T-helper 1 cell treated with Interleukin-12 subunit alpha and Interleukin-12 subunit beta and Interleukin-4 antibody, amounts not matched to agents 30 μg/mL and 1 μg/mL, for 36 hours (primary cell): Measurements from ENCODE around the gene AP2A2.

Source experiments
- H3K27ac Mint-ChIP-seq: one replicate; pipeline ENCODE4 v1.8.0; 2021; ENCODE audit warnings: mild to moderate bottlenecking, mixed read lengths
- H3K27me3 Mint-ChIP-seq: one replicate; pipeline ENCODE4 v1.8.0; 2021; ENCODE audit warnings: low read depth, mixed read lengths
- H3K36me3 Mint-ChIP-seq: one replicate; pipeline ENCODE4 v1.8.0; 2021; ENCODE audit warnings: low read depth, mixed read lengths
- H3K4me1 Mint-ChIP-seq: one replicate; pipeline ENCODE4 v1.8.0; 2021; ENCODE audit warnings: low read depth, mixed read lengths
- H3K4me3 Mint-ChIP-seq: one replicate; pipeline ENCODE4 v1.8.0; 2021; ENCODE audit warnings: mild to moderate bottlenecking, moderate library complexity, mixed read lengths
- H3K9me3 Mint-ChIP-seq: one replicate; pipeline ENCODE4 v1.8.0; 2021; ENCODE audit warnings: mixed read lengths

The AP2A2 gene

DNA sequence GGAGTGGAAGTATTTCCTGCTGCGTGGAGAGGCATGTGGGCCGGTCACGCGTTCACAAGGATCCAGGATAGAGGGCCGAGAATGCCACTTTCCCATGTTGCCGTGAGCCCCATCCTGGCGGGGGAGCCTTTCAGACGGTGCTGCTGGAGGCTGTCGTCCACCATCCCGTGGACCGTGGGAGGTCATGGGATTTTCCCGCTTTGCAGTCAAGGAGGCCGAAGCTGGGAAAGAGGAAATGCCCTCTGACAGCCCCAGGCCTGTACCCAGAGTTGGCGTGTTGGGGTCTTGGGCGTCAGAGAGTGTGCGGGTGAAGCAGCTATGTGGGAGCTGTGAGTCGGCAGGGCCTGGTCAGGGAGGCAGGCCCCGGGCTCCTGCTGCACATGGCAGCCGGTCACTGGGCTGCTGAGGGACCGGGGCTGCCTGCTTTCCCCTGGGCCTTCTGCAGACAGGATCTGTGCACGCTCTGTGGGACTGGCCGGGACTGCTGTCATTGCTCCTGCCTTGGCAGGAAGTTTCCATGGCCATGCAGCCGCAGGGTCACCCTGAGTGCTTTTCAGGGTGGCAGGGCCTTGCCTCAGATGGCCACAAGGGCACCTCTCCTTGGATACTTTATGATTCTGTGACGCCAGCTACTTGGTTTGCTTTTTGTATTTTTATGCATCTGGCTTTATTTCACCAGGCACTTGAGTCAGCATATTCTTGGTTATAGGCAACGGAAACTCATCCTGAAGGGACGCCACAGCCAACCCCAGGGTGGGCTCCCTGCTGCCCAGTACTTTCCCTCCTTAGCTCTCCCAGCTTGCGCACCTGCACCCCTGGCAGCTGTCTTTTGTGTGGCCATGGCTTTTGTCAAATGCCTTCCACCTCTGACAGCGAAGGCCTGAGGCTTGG lies 52.4 kb downstream of the AP2A2 start:
- Mint-ChIP-seq H3K27ac (no peak overlapping the region), H3K4me3 (no peak overlapping the region), H3K4me1 (peaks cover 7% of the 10 kb centered on the region), H3K27me3 (no peaks in the 10 kb centered on the region), H3K36me3 (no peaks in the 10 kb centered on the region), H3K9me3 (no peaks in the 10 kb centered on the region)

DNA sequence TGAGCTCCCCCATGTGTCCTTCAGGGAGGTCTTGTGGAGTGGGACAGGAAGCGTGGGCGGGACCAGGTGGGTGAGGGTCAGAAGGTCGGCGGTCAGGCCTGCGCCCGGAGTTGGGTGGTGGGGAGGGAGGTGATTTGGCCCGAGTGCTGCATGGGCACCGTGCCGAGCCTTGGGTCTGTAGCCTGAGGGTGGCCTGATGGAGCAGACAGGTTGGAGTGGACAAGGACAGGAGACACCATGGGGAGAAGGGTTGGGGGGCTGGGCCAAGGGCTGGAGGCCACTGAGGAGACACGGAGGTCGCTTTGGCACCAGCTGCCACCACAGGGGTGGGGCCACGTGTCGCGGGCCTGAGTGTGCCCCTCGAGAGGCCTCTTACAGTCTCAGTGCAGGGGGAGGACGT lies 53.1 kb downstream of the AP2A2 start:
- H3K4me3 Mint-ChIP-seq: no peak overlapping the region
- no peaks in the 10 kb centered on the region for H3K27me3 Mint-ChIP-seq
- no peaks in the 10 kb centered on the region for H3K9me3 Mint-ChIP-seq
- no peak overlapping the region for H3K27ac Mint-ChIP-seq
- H3K4me1 Mint-ChIP-seq: peaks cover 7% of the 10 kb centered on the region
- H3K36me3 Mint-ChIP-seq: no peaks in the 10 kb centered on the region

DNA sequence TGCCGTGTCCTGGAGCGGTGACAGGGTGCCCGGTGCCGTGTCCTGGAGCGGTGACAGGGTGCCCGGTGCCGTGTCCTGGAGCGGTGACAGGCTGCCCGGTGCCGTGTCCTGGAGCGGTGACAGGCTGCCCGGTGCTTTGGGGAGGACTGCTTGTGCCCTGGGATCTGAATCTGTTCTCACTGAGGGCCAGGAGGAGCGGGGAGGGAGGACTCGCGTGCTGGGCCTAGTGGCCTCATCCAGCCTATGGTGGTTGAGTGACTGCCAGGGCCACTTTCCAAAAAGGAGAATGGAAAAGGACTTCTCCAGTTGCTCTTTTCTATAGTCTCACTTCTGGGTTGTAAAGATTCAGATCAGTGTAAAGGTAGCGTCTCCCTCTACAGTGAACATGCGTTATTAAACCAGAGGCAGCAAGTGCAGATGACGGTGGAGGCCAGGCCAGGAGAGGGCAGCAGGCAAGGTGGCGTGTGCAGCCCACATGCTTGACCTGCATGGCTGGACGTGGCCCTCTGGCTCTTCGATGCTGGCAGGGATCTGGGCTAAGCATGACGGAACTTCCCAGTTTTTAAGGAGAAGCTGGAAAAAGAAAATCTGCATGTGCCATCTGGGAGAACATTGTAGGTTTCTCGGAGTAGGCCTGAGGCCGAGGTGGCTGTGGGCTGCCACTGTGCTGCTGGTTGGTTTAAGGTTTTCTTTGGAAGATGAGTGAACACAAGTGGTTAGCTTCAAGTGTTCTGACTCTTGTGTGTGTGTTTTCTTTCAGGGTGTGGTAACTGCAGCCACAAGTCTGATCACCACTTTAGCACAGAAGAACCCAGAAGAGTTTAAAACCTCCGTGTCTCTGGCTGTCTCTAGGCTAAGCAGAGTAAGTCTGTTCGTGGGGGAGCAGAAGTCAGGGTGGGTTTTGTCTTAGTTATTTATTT lies 55.0 kb downstream of the AP2A2 start:
- Mint-ChIP-seq H3K9me3 (no peaks in the 10 kb centered on the region), H3K27me3 (no peaks in the 10 kb centered on the region), H3K4me3 (no peak overlapping the region), H3K36me3 (peaks cover 3% of the 10 kb centered on the region), H3K27ac (no peak overlapping the region), H3K4me1 (peaks cover 6% of the 10 kb centered on the region)

DNA sequence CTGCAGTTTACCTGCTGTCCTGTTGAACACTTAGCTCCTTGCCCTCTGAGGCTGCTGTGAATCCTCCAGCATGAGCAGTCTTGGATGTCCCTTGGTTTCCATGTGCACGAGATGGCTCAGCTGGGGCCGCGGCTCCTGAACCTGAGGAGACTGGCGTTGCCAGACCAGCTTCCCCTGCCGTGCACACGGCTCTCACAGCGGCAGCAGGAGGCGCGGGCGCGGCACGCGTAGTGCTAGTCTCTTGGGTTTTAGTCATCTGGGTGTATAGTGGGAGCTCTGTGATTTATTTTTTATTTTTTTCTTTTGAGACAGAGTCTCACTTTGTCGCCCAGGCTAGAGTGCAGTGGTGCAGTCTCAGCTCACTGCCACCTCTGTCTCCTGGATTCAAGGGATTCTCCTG lies 56.1 kb downstream of the AP2A2 start:
- Mint-ChIP-seq H3K4me1 (no peaks in the 10 kb centered on the region), H3K27me3 (no peaks in the 10 kb centered on the region), H3K27ac (no peak overlapping the region), H3K4me3 (no peak overlapping the region), H3K36me3 (peaks cover 3% of the 10 kb centered on the region), H3K9me3 (no peaks in the 10 kb centered on the region)

DNA sequence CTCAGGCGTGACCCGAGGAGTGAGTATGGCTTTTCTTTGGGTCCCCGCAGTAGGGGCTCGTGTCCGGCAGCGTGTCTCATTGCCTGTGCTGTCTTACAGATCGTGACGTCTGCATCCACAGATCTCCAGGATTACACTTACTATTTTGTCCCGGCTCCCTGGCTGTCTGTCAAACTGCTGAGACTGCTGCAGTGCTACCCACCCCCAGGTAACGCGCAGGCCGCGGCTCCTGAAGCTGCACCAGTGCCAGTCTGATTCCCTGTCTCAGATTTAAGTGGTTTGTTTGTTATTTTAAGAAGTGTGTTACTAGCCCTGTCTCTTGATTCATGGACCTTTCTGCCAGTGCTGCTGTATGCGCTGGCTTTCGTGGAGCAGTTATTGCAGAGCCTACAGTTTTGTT lies 58.9 kb downstream of the AP2A2 start:
- no peak overlapping the region for H3K27ac Mint-ChIP-seq
- no peaks in the 10 kb centered on the region for H3K9me3 Mint-ChIP-seq
- no peaks in the 10 kb centered on the region for H3K4me1 Mint-ChIP-seq
- peaks cover 3% of the 10 kb centered on the region for H3K36me3 Mint-ChIP-seq
- H3K27me3 Mint-ChIP-seq: no peaks in the 10 kb centered on the region
- H3K4me3 Mint-ChIP-seq: no peak overlapping the region

DNA sequence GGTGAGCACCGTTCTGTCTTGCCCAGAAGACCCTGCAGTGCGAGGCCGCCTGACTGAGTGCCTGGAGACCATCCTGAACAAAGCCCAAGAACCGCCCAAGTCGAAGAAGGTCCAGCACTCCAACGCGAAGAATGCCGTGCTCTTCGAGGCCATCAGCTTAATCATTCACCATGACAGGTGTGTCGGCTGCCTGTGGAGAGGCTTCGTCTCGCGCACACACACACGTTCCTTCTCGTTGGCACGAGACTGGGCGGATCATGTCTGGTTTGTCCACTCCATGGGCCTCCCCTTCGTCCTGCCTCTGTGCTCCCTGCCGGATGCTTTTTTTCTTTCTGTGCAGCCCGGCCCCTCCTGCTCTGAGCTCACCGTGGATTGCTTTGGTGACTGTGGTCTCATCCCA lies 59.7 kb downstream of the AP2A2 start:
- H3K27me3 Mint-ChIP-seq: no peaks in the 10 kb centered on the region
- peaks cover 3% of the 10 kb centered on the region for H3K36me3 Mint-ChIP-seq
- no peaks in the 10 kb centered on the region for H3K4me1 Mint-ChIP-seq
- H3K4me3 Mint-ChIP-seq: no peak overlapping the region
- H3K9me3 Mint-ChIP-seq: no peaks in the 10 kb centered on the region
- no peak overlapping the region for H3K27ac Mint-ChIP-seq

DNA sequence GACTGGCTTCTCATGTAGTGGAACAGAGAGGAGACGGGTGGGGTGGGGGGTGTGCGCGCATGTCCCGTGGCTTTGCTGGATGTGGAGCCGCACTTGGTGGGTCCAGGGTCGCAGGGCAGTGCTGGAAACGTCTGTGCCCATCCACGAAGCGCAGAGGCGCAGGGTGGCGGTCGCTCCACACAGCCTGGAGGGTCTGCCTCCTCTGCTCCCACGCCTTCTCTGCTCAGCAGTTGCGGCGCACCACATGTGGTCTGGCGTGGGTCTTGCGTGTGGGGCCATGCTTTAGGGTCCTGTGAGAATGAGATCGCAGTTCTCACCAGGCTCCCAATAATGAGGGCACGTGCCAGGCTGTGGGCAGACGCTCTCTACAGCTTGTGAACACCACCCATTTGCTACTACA lies 60.2 kb downstream of the AP2A2 start:
- Mint-ChIP-seq H3K4me1 (no peaks in the 10 kb centered on the region), H3K27me3 (no peaks in the 10 kb centered on the region), H3K27ac (no peak overlapping the region), H3K4me3 (no peak overlapping the region), H3K9me3 (no peaks in the 10 kb centered on the region), H3K36me3 (peaks cover 3% of the 10 kb centered on the region)

DNA sequence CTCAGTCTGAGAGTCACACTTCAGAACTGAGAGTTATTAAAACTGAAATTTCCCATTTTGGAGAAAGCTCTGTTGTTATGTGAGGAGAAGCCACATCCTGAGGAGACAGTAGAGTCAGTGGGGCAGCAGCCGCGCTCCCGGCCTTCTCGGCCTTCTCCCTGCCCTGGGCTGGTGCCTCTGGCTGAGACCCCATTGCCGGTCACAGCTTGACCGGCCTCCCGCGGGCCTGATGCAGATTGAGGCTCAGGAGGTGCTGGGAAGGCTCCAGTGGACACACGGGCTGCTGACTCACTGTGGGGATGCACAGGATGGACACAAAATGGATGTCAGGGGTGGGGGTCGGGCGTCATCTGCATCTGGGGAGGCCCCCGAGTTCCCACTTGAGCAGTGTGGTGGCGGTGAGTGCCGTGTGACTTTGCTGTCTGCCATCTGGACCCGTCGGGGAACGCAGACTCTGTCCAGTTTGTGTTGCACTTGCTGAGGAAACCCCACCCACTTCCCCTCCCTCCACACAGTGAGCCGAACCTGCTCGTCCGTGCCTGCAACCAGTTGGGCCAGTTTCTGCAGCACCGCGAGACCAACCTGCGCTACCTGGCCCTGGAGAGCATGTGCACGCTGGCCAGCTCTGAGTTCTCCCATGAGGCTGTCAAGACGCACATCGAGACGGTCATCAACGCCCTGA lies 60.7 kb downstream of the AP2A2 start:
- H3K9me3 Mint-ChIP-seq: no peaks in the 10 kb centered on the region
- no peak overlapping the region for H3K4me3 Mint-ChIP-seq
- H3K27me3 Mint-ChIP-seq: no peaks in the 10 kb centered on the region
- H3K27ac Mint-ChIP-seq: no peak overlapping the region
- H3K4me1 Mint-ChIP-seq: no peaks in the 10 kb centered on the region
- H3K36me3 Mint-ChIP-seq: peaks cover 5% of the 10 kb centered on the region

DNA sequence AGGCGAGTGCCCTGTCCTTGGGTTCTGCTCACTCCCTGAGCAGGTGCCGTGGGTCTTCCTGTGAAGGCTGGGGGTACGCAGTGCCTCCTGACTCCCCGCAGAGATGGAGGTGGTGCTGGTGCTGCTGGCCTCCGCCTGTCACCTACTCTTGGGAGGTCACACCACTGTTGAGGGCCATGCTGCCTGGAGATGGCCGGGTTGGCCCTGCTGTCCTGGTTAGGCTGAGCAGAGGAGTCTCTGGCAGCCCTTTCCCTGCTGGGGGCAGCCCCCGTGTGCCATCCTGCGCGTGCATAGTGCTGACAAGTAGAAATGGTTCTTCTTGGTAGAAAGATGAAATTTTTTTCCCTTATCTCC lies 61.3 kb downstream of the AP2A2 start:
- no peak overlapping the region for H3K4me3 Mint-ChIP-seq
- H3K27ac Mint-ChIP-seq: no peak overlapping the region
- H3K36me3 Mint-ChIP-seq: peaks cover 5% of the 10 kb centered on the region

DNA sequence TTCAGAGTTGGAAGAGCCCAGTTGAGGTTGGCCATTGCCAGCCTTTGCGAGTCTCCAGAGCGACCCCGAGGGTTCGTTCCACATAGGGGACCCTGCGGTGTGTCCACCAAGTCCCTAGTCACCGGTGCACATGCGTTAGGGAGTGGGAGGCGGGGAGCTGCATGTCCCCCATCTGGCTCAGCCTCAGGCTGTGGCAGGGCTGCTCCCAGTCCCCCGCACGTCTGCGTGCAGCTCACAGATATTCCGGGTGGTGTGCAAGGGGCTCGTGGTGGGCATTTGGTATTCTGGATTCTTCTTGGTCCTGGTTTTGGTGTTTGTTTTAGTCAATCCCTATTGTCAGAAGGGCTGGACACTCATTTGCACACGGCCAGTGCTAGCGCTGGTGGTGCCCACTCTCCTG lies 62.0 kb downstream of the AP2A2 start:
- H3K27ac Mint-ChIP-seq: no peak overlapping the region
- H3K36me3 Mint-ChIP-seq: peaks cover 5% of the 10 kb centered on the region
- no peak overlapping the region for H3K4me3 Mint-ChIP-seq
- H3K9me3 Mint-ChIP-seq: no peaks in the 10 kb centered on the region
- H3K27me3 Mint-ChIP-seq: no peaks in the 10 kb centered on the region
- no peaks in the 10 kb centered on the region for H3K4me1 Mint-ChIP-seq

More for the DNA sequence above, 61.3 kb downstream of the AP2A2 start:
- Mint-ChIP-seq H3K27me3 (no peaks in the 10 kb centered on the region), H3K9me3 (no peaks in the 10 kb centered on the region), H3K4me1 (no peaks in the 10 kb centered on the region)

DNA sequence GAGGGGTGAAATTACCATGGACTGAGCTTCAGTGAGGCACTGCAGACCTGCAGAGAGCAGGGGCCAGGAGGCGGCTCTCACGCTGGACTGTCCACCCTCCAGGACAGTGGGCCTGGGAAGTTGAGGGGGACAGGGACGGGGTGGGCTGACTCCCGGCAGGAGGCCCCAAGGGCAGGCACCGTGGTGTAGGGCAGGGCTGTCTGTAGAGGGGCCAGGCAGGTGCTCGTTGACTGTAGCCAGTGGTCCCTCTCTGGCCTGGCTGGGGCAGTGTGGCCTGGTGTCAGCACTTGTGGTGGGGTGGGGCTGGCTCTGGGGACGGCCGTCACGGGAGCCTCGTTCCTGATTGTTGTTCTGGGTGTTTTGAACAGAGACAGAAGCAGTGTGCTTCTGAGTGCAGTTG lies 64.4 kb downstream of the AP2A2 start:
- H3K27ac Mint-ChIP-seq: no peak overlapping the region
- H3K36me3 Mint-ChIP-seq: peaks cover 5% of the 10 kb centered on the region
- no peak overlapping the region for H3K4me3 Mint-ChIP-seq
- no peaks in the 10 kb centered on the region for H3K27me3 Mint-ChIP-seq
- H3K9me3 Mint-ChIP-seq: no peaks in the 10 kb centered on the region
- peaks cover 2% of the 10 kb centered on the region for H3K4me1 Mint-ChIP-seq

DNA sequence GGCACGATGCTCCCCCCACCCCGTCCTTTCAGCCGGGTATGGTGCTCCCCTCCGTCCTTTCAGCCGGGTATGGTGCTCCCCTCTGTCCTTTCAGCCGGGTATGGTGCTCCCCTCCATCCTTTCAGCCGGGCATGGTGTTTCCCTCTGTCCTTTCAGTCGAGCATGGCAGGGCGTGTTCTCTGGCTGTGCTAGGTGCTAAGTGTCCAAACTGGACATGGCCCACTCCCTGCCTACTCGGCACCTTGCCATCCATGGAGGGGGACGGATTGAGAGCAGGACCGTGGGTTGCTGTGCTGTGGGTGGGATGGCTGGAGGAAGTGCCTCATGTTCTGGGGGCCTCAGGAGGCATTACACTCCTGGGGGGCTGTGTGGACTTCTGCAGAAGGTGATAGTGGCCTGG lies 65.4 kb downstream of the AP2A2 start:
- no peaks in the 10 kb centered on the region for H3K9me3 Mint-ChIP-seq
- peaks cover 6% of the 10 kb centered on the region for H3K4me1 Mint-ChIP-seq
- no peak overlapping the region for H3K4me3 Mint-ChIP-seq
- H3K36me3 Mint-ChIP-seq: peaks cover 9% of the 10 kb centered on the region
- no peaks in the 10 kb centered on the region for H3K27me3 Mint-ChIP-seq
- no peak overlapping the region for H3K27ac Mint-ChIP-seq

DNA sequence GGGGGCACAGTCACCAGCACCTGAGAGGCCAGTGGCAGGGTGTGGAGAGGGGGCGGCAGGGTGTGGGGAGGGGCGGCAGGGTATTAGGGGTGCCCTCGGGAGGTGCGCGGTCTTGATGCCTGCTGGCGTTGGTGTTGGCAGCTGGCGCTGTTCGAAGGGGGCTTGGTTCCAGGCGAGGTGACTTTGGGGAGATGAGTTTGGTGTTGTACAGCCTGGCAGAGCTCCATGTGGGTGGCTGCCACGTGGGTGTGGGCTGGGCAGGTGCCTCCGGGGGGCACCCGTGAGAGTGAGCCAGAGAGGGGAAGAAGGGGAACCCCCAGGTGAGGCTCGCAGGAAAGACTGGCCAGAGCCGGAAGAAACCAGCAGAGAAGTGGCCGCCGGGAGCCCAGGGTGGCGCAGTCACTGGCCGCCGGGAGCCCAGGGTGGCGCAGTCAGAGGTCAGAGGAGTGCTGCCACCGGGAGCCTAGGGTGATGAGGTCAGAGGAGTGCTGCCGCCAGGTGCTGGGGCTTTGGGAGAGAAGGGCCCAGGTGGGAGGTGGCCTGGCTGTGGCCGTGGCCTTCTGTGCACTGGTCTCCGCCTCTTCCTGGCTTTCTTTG lies 66.1 kb downstream of the AP2A2 start:
- Mint-ChIP-seq H3K9me3 (no peaks in the 10 kb centered on the region), H3K27ac (no peak overlapping the region), H3K27me3 (no peaks in the 10 kb centered on the region), H3K4me1 (peaks cover 6% of the 10 kb centered on the region), H3K36me3 (peaks cover 13% of the 10 kb centered on the region), H3K4me3 (no peak overlapping the region)

DNA sequence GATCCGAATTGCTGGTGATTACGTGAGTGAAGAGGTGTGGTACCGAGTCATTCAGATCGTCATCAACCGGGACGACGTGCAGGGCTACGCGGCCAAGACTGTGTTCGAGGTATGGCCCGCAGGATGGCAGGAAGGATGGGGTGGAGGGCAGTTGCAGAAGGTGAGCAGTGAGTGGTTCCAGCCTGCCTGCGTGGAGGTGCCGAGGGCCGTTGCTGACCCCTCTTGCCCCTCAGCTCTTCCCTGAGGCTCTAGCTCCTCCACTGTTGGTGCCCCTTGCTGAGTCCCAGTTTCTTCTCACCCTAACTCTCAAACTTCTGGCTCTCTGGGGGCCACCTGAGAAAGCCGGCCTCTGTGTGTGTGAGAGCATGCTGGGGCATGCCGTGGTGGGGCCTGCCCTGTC lies 66.9 kb downstream of the AP2A2 start:
- Mint-ChIP-seq H3K27me3 (no peaks in the 10 kb centered on the region), H3K27ac (no peak overlapping the region), H3K9me3 (no peaks in the 10 kb centered on the region), H3K4me3 (no peak overlapping the region), H3K4me1 (peaks cover 6% of the 10 kb centered on the region), H3K36me3 (peaks cover 14% of the 10 kb centered on the region)
